Cortex of kidney (tissue), 1 donor: Measurements from ENCODE around the gene URI1.
"Not testable (repeated sequence)": the region's sequence is repeated elsewhere in the genome, so short reads cannot be mapped to it uniquely, and the experiment has no call there.

ENCODE experiments used
- DNase-seq: peaks from one replicate; lab custom pipeline; 2025; lab: John Stamatoyannopoulos, UW

URI1 gene

GRCh38 chr19:29941828-29942403 is at the start of gene URI1:
URI1 (plus strand) TSS chr19:29942239; CDS start chr19:29942548, 309 bp downstream.
- DNase-seq: no peak

- no peak for DNase-seq
Measured at GRCh38 chr19:29893606-29894284, 48.3 kb upstream of the URI1 start.

- no peak for DNase-seq
Measured at GRCh38 chr19:29896802-29897201, 45.2 kb upstream of the URI1 start.

GRCh38 chr19:29897466-29897865 is 44.6 kb upstream of the URI1 start:
- DNase-seq: no peak

GRCh38 chr19:29904017-29904416 is 38.0 kb upstream of the URI1 start:
- no peak for DNase-seq

- no peak for DNase-seq
Measured at GRCh38 chr19:29908963-29909944, 32.8 kb upstream of the URI1 start.

- no peak for DNase-seq
Measured at GRCh38 chr19:29914933-29915332, 27.1 kb upstream of the URI1 start.

GRCh38 chr19:29915832-29916231 is 26.2 kb upstream of the URI1 start:
- DNase-seq: not testable (repeated sequence)

GRCh38 chr19:29917911-29918310 is 24.1 kb upstream of the URI1 start:
- no peak for DNase-seq

GRCh38 chr19:29918891-29919290 is 23.1 kb upstream of the URI1 start:
- no peak for DNase-seq

GRCh38 chr19:29922972-29923371 is 19.1 kb upstream of the URI1 start:
- DNase-seq: no peak

- DNase-seq: no peak
Measured at GRCh38 chr19:29923653-29924052, 18.4 kb upstream of the URI1 start.

GRCh38 chr19:29926031-29926430 is 16.0 kb upstream of the URI1 start:
- no peak for DNase-seq

GRCh38 chr19:29926801-29927200 is 15.2 kb upstream of the URI1 start:
- DNase-seq: no peak

- DNase-seq: no peak
Measured at GRCh38 chr19:29927944-29928625, 14.0 kb upstream of the URI1 start.

- DNase-seq: no peak
Measured at GRCh38 chr19:29928831-29929230, 13.2 kb upstream of the URI1 start.

- no peak for DNase-seq
Measured at GRCh38 chr19:29934257-29934656, 7.8 kb upstream of the URI1 start.

- DNase-seq: no peak
Measured at GRCh38 chr19:29934781-29935180, 7.3 kb upstream of the URI1 start.

GRCh38 chr19:29936409-29936808 is 5.6 kb upstream of the URI1 start:
- no peak for DNase-seq

- no peak for DNase-seq
Measured at GRCh38 chr19:29939628-29940027, 2.4 kb upstream of the URI1 start.

GRCh38 chr19:29940971-29941585 is 961 bp upstream of the URI1 start:
- DNase-seq: no peak
